Prostate gland (tissue), 2 donors: ENCODE results near the gene LCK.

Experiments used
- POLR2A ChIP-seq: fragments of 450-650 bp; IDR thresholded peaks from one replicate; pipeline ENCODE4 v1.6.1; 2016; ENCODE audit warnings: antibody characterized with exemption, mild to moderate bottlenecking
- TF ChIP-seq, protein P1 (sequence below), 4 experiments: fragments of 200-600 bp in 2 of 4; fragments of 450-650 bp in 2 of 4; sonication (generic) in 2 of 4; IDR thresholded peaks; 1 replicate in 3 of 4; 2 replicates in 1 of 4; pipeline ENCODE4 v1.5.1; 2016 to 2019; ENCODE audit warnings: antibody characterized with exemption in 4 of 4, mild to moderate bottlenecking in 2 of 4, moderate library complexity in 2 of 4

DNA sequence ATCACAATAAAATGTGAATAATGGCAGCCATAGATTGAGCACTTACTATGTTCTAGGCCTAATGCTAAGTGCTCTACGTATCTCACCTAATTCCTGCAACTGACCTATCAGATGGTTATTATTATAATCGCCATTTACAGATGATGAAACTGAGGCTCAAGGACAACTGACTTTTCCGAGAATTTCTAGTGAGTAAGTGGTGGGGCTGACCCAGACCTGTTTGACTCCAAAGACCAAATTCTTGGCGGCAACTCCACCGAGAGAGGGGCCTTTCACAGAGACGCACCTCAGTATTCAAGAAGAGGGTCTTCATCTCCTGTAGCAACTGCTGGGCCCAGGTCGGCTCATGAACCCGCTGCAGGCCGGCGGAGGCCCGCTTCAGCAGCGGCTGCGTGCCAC is 29.5 kb upstream of the LCK start:
- TF ChIP-seq, protein P1, sequence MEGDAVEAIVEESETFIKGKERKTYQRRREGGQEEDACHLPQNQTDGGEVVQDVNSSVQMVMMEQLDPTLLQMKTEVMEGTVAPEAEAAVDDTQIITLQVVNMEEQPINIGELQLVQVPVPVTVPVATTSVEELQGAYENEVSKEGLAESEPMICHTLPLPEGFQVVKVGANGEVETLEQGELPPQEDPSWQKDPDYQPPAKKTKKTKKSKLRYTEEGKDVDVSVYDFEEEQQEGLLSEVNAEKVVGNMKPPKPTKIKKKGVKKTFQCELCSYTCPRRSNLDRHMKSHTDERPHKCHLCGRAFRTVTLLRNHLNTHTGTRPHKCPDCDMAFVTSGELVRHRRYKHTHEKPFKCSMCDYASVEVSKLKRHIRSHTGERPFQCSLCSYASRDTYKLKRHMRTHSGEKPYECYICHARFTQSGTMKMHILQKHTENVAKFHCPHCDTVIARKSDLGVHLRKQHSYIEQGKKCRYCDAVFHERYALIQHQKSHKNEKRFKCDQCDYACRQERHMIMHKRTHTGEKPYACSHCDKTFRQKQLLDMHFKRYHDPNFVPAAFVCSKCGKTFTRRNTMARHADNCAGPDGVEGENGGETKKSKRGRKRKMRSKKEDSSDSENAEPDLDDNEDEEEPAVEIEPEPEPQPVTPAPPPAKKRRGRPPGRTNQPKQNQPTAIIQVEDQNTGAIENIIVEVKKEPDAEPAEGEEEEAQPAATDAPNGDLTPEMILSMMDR (IDR thresholded peaks at IDR 0.05): no peak
- no peak for TF ChIP-seq POLR2A
